Caco-2 (cell line): ENCODE data around the gene LIPT1. TPM values are rescaled to one million over a fixed set of nuclear protein-coding genes. Genes with fewer than 3 reads are reported as not detected.

Experiments used
- BruUV-seq: library from RNA; stranded (reverse); fragments of 400-500 nt; replicated peaks from 2 replicates; lab custom pipeline; 2021; lab: Mats Ljungman, UMichigan
- CTCF ChIA-PET: fragments of 300-600 bp; sonication (Branson Sonifier 250); formaldehyde crosslinking; loops from one replicate; lab custom pipeline; 2022; ENCODE audit warnings: antibody characterized with exemption; lab: Charles Lee
- POLR2A ChIA-PET: fragments of 300-600 bp; sonication (Branson Sonifier 250); formaldehyde crosslinking; loops from one replicate; lab custom pipeline; 2022; ENCODE audit warnings: antibody characterized with exemption; lab: Charles Lee
- DNase-seq, 2 experiments: peaks; one replicate each; pipeline versions ENCODE4 v3.0.0 to v3.0.0-alpha.2; 2020 to 2022
- H3K27me3 ChIP-seq: replicated peaks from 2 replicates; pipeline ENCODE4 v1.6.0; 2011; ENCODE audit warnings: low read length; ENCODE audit not compliant: control insufficient read depth, insufficient read depth
- H3K36me3 ChIP-seq: 2 replicates; pipeline ENCODE4 v1.5.1; 2011; ENCODE audit warnings: low read length; ENCODE audit not compliant: control insufficient read depth, insufficient read depth
- H3K4me1 ChIP-seq: fragments of 250-450 bp; sonication (Bioruptor Pico); 2 replicates; pipeline ENCODE4 v1.5.1; 2020; ENCODE audit warnings: mild to moderate bottlenecking
- H3K4me3 ChIP-seq: 2 replicates; pipeline ENCODE4 v1.5.1; 2011; ENCODE audit warnings: low read depth, mild to moderate bottlenecking, control low read depth, low read length
- H3K9me3 ChIP-seq: fragments of 250-450 bp; sonication (Bioruptor Pico); 2 replicates; pipeline ENCODE4 v1.5.1; 2020; ENCODE audit warnings: mild to moderate bottlenecking, moderate library complexity
- H3K27ac Mint-ChIP-seq: one replicate; pipeline ENCODE4 v1.8.0; 2022; ENCODE audit warnings: mixed read lengths; ENCODE audit not compliant: unreplicated experiment
- H3K27me3 Mint-ChIP-seq: one replicate; pipeline ENCODE4 v1.8.0; 2022; ENCODE audit warnings: mixed read lengths; ENCODE audit not compliant: insufficient read depth, unreplicated experiment
- H3K36me3 Mint-ChIP-seq: one replicate; pipeline ENCODE4 v1.8.0; 2022; ENCODE audit warnings: mild to moderate bottlenecking, mixed read lengths; ENCODE audit not compliant: insufficient read depth, unreplicated experiment
- H3K4me1 Mint-ChIP-seq: one replicate; pipeline ENCODE4 v1.8.0; 2022; ENCODE audit warnings: low read depth, mixed read lengths; ENCODE audit not compliant: unreplicated experiment
- H3K4me3 Mint-ChIP-seq: one replicate; pipeline ENCODE4 v1.8.0; 2022; ENCODE audit warnings: mild to moderate bottlenecking, moderate library complexity, mixed read lengths; ENCODE audit not compliant: unreplicated experiment
- H3K9me3 Mint-ChIP-seq: one replicate; pipeline ENCODE4 v1.8.0; 2022; ENCODE audit warnings: mixed read lengths; ENCODE audit not compliant: unreplicated experiment
- intact Hi-C: fragments of 100-400 bp; cut with micrococcal nuclease; formaldehyde crosslinking; loops from one replicate; pipeline ENCODE4 v1.10.0; 2022; ENCODE audit not compliant: unreplicated experiment
- total RNA-seq: library from RNA; stranded (reverse); gene quantifications from 2 replicates; pipeline ENCODE4 v1.2.3, GENCODE V29; 2022
- TF ChIP-seq, protein P1 (sequence below), 2 experiments: fragments of 200-600 bp in 1 of 2; IDR thresholded peaks; 1 replicate in 1 of 2; 2 replicates in 1 of 2; pipeline versions ENCODE4 v1.5.1 to v1.8.0; 2011 to 2022; ENCODE audit warnings: antibody characterized with exemption in 1 of 2, control low read depth in 1 of 2, inconsistent platforms in 1 of 2, low read depth in 1 of 2, low read length in 1 of 2, mild to moderate bottlenecking in 1 of 2, moderate library complexity in 1 of 2; ENCODE audit not compliant: insufficient read depth in 1 of 2, severe bottlenecking in 1 of 2, unreplicated experiment in 1 of 2

The LIPT1 gene
- total RNA-seq, 1 experiment from 2014 or later, result 9.4 TPM

DNA sequence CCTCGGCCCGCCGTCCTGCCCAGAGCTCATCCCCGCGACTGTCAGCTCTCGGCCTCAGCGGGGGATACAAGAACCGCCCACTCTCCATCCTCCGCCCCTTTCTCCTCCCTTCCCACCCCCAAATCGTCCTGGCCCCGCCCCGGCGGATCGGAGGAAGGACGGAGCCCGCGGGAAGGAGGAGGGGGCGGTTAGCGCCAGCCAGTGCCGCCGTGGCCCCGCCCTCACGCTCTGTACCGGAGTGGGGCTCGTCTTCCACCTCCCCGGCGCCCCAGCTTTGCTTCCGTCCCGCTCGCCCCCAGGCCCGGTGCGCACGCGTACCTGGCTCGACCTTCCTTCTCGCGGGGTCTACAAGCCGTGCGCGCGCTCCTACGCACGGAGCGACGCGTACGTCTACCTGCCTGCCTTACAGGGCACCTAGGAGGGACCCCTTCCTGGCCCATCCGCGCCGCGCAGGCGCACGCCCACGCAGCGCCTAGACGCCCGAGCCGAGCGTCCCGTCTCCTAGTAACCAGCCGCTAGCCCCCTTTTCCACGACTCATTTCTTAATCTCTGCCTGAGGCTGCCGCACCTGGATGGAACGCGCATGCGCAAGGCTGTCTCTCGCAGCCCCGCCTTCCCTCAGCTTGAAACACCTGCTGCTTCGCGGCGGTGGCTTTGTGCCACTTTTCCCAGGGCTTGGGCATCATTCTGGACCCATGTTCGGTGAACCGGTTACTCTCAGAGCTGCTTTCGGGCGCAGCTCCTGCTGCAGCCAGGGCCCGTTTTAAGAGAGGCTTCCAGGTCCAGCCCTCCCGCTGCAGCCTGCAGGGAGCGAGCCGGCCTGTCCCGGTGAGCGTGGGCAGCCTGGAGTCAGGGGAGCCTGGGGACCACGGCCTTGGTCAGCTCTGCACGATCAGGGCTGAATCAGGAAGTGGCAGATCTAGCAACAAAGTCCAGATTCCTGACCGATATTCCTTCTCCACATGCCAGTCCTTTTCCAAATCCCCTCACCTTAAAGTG, 13.4 kb upstream of the LIPT1 start, which contains the start of gene C2orf15:
TSS of gene C2orf15 (plus strand) at position 598 of the 999 bp plus-strand sequence. CDS start 8,852 bp downstream, outside the sequence.
- H3K36me3 Mint-ChIP-seq, result peaks cover 14% of the 10 kb centered on the region
- no TSS peak for BruUV-seq
- peak within 1 kb of the TSS; percentile 75 for H3K4me3 ChIP-seq
- H3K36me3 ChIP-seq, result peaks cover 2% of the 10 kb centered on the region; the same call in 1 of the 2 replicates
- POLR2A ChIA-PET, result interaction anchor here (0.5 to 2.5 kb wide), 10 partner anchors 14 to 657 kb away, joined by 3 to 52 read pairs (median 3); partner anchors contain the start of genes EIF5B, LIPT1, MITD1 and MRPL30
- TF ChIP-seq, protein P1, sequence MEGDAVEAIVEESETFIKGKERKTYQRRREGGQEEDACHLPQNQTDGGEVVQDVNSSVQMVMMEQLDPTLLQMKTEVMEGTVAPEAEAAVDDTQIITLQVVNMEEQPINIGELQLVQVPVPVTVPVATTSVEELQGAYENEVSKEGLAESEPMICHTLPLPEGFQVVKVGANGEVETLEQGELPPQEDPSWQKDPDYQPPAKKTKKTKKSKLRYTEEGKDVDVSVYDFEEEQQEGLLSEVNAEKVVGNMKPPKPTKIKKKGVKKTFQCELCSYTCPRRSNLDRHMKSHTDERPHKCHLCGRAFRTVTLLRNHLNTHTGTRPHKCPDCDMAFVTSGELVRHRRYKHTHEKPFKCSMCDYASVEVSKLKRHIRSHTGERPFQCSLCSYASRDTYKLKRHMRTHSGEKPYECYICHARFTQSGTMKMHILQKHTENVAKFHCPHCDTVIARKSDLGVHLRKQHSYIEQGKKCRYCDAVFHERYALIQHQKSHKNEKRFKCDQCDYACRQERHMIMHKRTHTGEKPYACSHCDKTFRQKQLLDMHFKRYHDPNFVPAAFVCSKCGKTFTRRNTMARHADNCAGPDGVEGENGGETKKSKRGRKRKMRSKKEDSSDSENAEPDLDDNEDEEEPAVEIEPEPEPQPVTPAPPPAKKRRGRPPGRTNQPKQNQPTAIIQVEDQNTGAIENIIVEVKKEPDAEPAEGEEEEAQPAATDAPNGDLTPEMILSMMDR (IDR thresholded peaks at IDR 0.05; ENCODE audit: insufficient read depth in 1 of 2, low read depth in 1 of 2, low read length in 1 of 2, severe bottlenecking in 1 of 2, unreplicated experiment in 1 of 2), result no peak
- no peaks in the 10 kb centered on the region for H3K27me3 Mint-ChIP-seq
- CTCF ChIA-PET, result interaction anchor here (0.8 to 2.3 kb wide), 5 partner anchors 14 to 196 kb away, joined by 3 to 13 read pairs (median 3); partner anchors contain the start of genes LIPT1, MITD1 and TSGA10
- DNase-seq, result peak; percentile 98 to 99
- H3K4me1 ChIP-seq, result peaks cover 12% of the 10 kb centered on the region
- H3K27ac Mint-ChIP-seq, result peak within 1 kb of the TSS; percentile 94
- intact Hi-C loops, result loop anchor here (1.0 to 5.0 kb wide), 5 partner anchors 13 to 346 kb away; partner anchors contain the start of genes EIF5B, LIPT1, MITD1 and MRPL30
- peak within 1 kb of the TSS; percentile 98 for H3K4me3 Mint-ChIP-seq
- no peaks in the 10 kb centered on the region for H3K27me3 ChIP-seq
- H3K4me1 Mint-ChIP-seq, result peaks cover 20% of the 10 kb centered on the region
- H3K9me3 Mint-ChIP-seq, result no peaks in the 10 kb centered on the region
- H3K9me3 ChIP-seq, result no peaks in the 10 kb centered on the region

DNA sequence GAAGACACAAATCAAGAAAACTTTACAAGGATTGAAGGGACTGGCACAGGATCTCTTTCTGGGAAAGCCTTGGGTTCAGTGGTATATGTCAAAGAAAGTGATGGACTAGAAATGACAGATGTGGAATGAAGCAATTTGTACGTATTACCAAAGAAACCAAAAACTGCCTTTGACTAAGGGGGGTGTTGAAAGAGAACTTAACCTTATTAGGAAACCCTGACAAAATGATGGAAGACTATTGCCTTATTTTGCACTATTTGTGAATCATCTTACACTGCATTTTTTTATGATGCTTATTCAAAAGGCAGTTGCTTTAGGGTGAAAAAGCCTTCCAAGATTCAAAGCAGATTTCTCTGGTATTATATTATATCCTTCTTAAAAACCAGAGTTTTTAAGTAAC, 4.1 kb upstream of the LIPT1 start:
- TF ChIP-seq, protein P1 (IDR thresholded peaks at IDR 0.05; ENCODE audit: insufficient read depth in 1 of 2, low read depth in 1 of 2, low read length in 1 of 2, severe bottlenecking in 1 of 2, unreplicated experiment in 1 of 2), result no peak
- Mint-ChIP-seq H3K36me3 (peaks cover 14% of the 10 kb centered on the region), H3K27me3 (no peaks in the 10 kb centered on the region), H3K4me3 (no peak overlapping the region), H3K9me3 (no peaks in the 10 kb centered on the region), H3K27ac (no peak overlapping the region), H3K4me1 (no peaks in the 10 kb centered on the region)
- Histone ChIP-seq H3K4me3 (no peak overlapping the region), H3K9me3 (no peaks in the 10 kb centered on the region), H3K4me1 (no peaks in the 10 kb centered on the region), H3K36me3 (no peaks in the 10 kb centered on the region), H3K27me3 (no peaks in the 10 kb centered on the region)
- intact Hi-C loops, result no loop called here
- POLR2A ChIA-PET, result no interaction called here
- CTCF ChIA-PET, result no interaction called here
- no TSS peak for BruUV-seq
- no peak for DNase-seq

DNA sequence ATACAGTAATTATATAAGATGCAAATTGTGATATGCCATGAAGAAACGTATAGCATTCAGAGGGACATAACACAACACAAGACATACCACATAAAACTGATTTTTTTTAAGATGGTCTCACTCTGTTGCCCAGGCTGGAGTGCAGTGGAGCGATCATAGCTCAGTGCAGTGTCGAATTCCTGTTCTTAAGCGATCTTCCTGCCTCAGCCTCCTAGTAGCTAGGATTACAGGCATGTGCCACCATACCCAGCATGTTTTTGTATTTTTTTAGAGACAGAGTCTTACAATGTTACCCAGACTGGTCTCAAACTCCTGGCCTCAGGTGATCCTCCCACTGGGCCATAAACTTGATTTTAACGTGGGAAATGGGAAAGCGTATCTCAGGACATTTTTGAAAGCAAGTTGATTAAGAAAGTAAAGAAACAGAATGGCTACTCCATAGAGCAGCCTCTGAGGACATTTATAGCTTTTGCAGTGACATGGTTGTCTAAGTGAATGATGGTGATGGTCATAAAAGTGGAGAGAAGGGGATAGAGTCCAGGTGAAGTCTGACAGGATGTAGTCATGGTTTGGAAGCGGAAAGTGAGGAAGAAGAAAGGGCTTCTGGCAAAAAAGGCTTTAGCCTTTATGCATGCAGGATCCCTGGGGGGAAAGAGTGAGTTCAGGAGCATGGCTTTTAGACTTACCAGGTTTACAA, 2.4 kb upstream of the LIPT1 start:
- no peaks in the 10 kb centered on the region; the same call in 1 of the 2 replicates for H3K4me1 ChIP-seq
- Mint-ChIP-seq H3K4me3 (no peak overlapping the region), H3K27ac (no peak overlapping the region), H3K9me3 (no peaks in the 10 kb centered on the region), H3K36me3 (peaks cover 14% of the 10 kb centered on the region), H3K4me1 (peaks cover 4% of the 10 kb centered on the region), H3K27me3 (no peaks in the 10 kb centered on the region)
- no peak for DNase-seq
- no peaks in the 10 kb centered on the region for H3K36me3 ChIP-seq
- intact Hi-C loops, result no loop called here
- POLR2A ChIA-PET, result no interaction called here
- BruUV-seq, result no TSS peak
- no peaks in the 10 kb centered on the region for H3K27me3 ChIP-seq
- H3K9me3 ChIP-seq, result no peaks in the 10 kb centered on the region
- no peak overlapping the region for H3K4me3 ChIP-seq
- TF ChIP-seq, protein P1 (IDR thresholded peaks at IDR 0.05; ENCODE audit: insufficient read depth in 1 of 2, low read depth in 1 of 2, low read length in 1 of 2, severe bottlenecking in 1 of 2, unreplicated experiment in 1 of 2), result no peak
- CTCF ChIA-PET, result no interaction called here
